Jurkat, Clone E6-1 (cell line): Measurements from ENCODE around the gene RBM38.

Experiments used
- DNase-seq: peaks from one replicate; pipeline ENCODE4 v3.0.0-alpha.2; 2011; ENCODE audit warnings: low read depth, low spot score
- H3K4me3 ChIP-seq: 2 replicates; pipeline ENCODE4 v1.5.1; 2011; ENCODE audit warnings: mild to moderate bottlenecking, low read length, control low read depth, moderate library complexity

The RBM38 gene

DNA sequence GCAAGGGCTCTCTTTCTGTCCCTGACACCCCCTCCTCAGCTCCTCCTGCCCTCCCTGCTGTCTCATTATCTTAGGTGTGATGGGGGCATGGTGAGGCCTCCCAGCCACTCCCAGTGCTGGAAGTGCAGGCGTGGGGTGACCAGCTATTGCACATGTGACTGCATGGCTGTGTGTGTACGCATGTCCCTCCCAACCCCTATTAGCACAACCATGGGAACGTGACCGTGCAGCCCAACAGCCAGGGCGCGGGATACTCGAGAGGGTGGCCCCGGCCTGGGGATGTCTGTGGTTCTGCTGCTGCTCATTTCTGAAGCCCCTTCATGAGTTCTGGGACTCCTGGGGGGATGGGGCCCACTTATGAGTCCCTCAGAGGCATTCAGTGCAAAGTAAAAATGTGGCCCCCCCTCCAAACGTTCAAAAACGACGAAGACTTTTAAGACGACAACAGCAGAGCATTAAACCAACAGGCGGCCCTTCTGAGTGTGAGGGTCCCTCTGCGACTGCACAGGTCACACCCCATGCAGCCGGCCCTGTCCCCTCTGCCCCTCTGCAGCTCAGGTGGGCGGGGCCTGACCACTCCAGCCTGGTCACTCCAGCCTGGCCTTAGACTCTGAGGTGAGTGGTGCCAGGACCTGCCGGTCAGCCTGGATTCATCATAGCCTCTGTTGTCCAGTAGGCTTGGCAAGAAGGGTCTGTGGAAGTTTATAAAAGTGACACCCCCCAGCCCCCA lies 51.1 kb downstream of the RBM38 start:
- DNase-seq, result no peak
- no peak overlapping the region for H3K4me3 ChIP-seq

DNA sequence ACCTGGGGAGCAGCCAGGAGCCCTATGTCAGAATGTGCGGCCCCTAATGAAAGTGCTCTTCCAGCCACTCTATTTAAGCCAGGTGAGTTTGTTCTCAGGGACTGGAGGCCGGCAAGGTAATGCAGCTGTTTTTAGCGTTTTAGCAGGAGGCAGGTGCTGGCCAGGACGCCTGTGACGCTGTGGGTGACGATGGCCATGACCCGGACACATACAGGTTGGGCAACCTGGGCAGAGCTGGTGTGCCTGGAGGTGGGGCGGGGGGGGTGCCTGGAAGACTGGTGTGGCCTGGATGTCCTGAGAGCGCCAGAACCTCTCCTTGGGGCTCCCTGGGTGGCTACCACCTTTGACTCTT lies 51.7 kb downstream of the RBM38 start:
- DNase-seq, result no peak

DNA sequence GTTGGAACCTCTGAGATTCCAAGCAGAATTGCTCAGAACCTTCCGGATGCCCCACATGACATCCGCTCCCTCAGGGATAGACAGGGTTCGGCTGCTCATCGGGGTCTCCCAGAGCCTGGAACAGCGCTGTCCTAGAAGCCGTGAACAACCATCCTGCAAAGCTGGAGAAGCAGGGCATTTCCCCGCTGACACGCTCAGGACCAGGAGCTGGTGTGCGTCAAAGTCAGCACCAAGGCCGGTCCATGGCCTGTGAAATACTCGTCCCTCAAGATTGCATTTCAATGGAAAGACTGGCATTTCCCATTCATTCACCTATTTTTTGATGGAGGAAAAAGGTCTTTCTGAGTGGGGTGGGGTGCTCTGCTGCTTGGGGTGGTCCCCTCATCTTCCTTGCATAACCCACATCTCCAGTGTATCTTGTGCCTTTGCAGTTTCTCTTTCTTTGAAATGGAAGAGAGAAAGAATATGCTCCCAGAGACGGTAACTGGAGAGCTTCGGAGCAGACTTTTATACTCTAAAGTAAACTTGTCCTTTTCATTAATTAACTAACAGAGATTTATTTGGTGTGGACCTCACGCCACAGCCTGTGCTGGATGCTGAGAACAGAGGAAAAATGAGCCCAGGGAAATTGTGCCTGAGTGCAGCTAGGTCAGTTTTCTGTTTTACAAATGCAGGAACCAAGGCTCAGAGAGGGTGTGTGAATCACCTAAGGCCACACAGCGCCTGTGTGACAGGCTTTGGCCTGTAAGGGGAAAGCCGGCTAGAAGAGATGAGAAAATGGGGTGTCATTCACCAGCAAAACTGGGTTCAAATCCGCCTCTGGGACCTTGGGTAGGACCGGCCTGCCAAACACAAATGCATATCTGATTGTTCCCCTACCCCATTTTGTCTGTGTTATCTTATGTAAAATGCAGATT lies 52.4 kb downstream of the RBM38 start:
- no peak for DNase-seq
- H3K4me3 ChIP-seq, result no peak overlapping the region

More for the DNA sequence above, 51.7 kb downstream of the RBM38 start:
- H3K4me3 ChIP-seq, result no peak overlapping the region

GRCh38 chr20:57444394-57445048 lies 53.3 kb downstream of the RBM38 start:
- no peak for DNase-seq
- H3K4me3 ChIP-seq, result no peak overlapping the region

DNA sequence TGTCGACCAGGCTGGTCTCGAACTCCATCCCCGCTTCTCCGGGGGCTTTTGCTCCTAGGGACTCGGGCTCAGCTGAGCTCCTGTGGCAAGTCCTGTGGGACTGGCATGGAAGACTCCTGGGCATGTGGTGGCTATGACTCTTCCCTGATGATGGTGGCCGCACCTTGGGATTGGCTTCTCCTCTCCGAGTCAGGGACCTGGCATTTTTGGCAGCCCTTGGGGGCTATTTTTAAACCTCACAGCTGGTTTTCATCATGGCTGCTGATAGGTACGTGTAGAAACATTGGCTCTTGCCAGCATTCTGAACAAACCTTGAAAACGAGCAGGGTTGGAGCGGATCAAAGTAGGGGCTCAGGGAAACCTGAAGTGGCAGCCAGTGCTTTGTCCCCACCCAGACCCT lies 54.1 kb downstream of the RBM38 start:
- DNase-seq, result no peak
- H3K4me3 ChIP-seq, result no peak overlapping the region

GRCh38 chr20:57445774-57446173 lies 54.6 kb downstream of the RBM38 start:
- no peak for DNase-seq
- H3K4me3 ChIP-seq, result no peak overlapping the region

DNA sequence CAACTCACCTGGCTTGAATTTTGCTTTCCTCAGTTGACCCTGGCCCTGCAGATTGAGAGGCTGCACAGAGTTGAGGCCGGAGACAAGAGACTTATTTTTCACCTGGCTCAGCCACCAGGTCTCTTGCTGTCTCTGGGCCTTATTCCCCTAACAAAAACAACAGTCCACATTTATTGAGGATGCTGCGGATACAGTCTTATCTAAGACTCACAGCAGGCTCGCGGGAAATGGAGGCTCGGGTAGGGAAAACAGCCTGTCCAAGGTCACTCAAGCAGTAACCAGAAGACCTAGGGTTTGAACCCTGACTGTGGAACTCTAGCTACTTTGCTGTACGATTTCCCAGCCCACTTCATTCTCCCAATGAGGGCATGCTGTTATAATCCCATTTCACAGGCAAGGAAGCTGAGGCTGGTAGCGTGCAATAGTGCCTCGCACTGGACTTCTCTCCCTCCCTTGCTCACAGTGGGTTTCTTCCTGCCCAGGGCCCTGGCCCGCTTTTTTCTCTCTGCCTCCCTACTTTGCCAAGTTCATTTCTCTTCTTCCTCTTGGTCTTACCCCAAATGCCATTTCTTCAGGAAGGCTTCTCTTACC lies 57.7 kb downstream of the RBM38 start:
- no peak for DNase-seq
- H3K4me3 ChIP-seq, result no peak overlapping the region

- DNase-seq, result no peak
Measured at GRCh38 chr20:57449398-57450354, 58.5 kb downstream of the RBM38 start.

DNA sequence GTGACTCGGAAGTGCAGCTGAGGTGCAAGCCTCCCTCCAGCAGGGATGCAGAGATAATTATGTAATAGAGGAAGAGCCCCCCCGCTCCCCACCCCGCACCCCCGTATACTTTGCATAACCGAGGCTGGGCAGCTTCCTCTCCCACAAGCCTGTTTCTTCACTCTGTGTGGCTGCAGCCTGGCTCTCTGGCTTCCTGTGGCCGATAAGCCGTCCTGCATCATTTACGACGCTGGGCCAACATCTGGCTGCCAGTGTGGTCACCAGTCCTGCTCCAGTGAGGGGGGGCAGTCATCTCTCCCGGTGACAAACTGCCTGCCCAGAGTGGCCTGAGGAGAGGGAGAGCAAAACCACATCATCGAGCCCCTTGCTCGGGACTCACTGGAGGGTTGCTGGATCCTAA lies 59.2 kb downstream of the RBM38 start:
- DNase-seq, result no peak
- no peak overlapping the region for H3K4me3 ChIP-seq

More at GRCh38 chr20:57449398-57450354, 58.5 kb downstream of the RBM38 start:
- H3K4me3 ChIP-seq, result no peak overlapping the region

GRCh38 chr20:57450931-57451330 lies 59.7 kb downstream of the RBM38 start:
- DNase-seq, result no peak
- no peak overlapping the region; the same call in 1 of the 2 replicates for H3K4me3 ChIP-seq

DNA sequence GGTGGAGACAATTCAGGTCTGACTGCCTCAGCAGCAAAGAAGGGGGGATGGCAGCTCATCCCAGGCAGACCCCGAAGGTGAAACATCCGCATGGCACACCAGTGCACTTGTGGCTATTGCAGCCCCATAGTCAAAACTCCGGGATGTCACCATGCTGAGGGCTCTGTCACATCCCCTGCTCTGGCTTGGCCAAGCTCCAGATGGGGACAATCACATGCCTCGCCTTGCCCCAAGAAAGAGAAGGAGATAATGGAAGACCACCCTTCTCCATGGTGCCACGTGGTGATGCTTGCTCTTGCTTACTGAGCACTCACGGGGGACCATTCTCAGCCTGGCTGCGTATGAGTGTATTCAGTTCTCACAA lies 60.2 kb downstream of the RBM38 start:
- peak overlapping the region; percentile 46 for H3K4me3 ChIP-seq
- no peak for DNase-seq

DNA sequence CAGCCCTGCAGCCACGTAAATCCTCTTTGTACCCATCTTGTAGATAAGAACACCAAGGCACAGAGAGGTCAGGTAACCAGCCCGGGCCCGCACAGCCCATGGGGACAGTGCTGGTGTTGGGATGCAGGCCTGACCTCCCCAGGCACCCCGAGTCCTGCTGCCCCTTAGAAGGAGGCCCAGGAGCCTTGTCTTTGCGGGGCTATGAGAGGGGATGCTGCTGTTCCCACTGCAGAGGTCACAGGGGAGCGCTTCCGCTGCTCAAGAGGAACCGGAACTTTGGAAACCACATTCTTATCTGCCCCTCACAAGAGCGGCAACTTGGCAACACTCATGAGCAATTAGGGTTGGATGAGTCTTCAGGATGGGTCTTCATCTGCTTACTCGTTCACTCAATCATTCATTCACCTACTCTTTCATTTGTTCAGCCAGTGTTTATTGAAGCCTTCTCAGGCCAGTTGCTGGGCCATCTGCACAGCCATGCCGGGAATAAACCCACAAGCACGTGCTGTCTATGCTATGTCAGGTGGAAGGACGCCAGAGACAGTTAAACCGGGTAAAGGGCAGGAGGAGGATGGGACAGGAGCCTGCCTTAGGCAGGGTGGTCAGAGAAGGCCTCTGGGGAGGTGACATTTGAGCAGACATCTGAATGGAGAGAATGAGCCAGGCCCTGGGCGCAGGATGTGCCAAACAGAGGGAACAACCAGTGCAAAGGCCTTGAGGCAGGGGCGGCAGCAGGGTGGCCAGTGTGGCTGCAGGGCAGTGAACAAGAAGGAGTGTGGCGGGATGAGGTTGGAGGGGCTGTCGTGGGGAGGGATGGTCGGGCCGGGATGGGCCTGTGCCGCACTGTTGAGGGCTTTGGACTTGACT lies 60.8 kb downstream of the RBM38 start:
- DNase-seq, result peak; percentile 95

DNA sequence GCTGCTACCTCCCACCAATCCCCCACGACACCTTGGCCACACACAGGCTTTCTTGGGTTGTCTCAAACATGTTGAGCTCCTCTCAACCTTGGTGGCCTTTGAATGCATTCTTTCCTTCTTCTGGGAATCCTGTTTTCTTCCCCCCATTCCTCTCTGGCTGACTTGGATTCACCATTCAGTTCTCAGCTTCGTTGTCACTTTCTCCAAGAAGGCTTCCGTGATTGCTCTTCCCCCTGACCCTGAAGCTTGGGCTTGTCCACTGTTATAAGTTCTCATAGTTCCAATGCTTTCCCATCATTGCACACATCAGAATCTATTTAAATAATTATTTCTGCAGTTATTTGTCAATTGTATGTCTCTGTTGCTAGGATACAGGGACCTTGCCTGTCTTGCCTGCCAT lies 64.2 kb downstream of the RBM38 start:
- no peak overlapping the region for H3K4me3 ChIP-seq
- no peak for DNase-seq

More for the DNA sequence above, 60.8 kb downstream of the RBM38 start:
- H3K4me3 ChIP-seq, result peak overlapping the region; percentile 46

GRCh38 chr20:57456116-57456515 lies 64.9 kb downstream of the RBM38 start:
- no peak overlapping the region for H3K4me3 ChIP-seq
- no peak for DNase-seq

DNA sequence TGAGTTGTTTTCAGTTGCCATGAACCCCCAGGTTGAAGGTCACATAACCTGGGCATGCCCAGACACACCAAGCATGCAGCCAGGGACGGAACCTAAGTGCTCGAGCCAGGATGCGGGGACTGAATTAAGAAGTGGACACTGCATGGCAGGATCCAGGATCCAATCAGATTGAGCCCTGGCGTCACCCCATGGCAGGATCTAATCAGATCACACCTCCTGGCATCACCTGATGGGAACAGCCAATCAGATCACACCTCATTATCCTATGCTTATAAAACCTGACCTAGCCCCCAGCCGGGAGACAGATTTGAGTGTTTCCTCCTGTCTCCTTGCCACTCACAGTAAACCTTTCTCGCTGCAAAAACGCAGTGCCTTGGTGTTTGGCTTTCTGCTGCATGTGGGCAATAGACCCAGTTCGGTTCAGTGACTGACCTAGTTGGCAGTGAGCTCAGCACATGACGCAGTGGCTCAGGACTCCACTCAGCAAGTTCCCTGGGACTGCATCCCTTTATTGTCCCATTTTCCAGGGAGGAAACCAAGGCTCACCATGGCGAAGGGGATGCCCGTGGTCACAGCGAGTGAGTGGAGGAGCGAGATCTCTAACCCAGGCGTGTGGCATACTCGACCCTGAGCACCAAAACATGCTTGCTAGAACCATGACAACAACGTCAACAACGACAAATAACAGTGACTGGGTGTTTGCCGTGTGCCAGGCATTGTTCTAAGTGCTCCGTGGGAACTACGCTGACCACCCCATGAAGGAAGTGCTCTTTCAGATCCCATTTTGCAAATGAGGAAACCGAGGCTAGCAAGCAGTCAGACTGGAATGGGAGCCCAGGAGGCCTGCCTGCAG lies 66.3 kb downstream of the RBM38 start:
- DNase-seq, result no peak
- no peak overlapping the region for H3K4me3 ChIP-seq

GRCh38 chr20:57458400-57459160 lies 67.4 kb downstream of the RBM38 start:
- no peak overlapping the region for H3K4me3 ChIP-seq
- no peak for DNase-seq
